ENCODE data around the gene NEAT1. TPM values are rescaled to one million over a fixed set of nuclear protein-coding genes. Genes with fewer than 3 reads are reported as not detected.

Gene NEAT1
- total RNA-seq, 1 experiment from 2014 or later, result 938 TPM

DNA sequence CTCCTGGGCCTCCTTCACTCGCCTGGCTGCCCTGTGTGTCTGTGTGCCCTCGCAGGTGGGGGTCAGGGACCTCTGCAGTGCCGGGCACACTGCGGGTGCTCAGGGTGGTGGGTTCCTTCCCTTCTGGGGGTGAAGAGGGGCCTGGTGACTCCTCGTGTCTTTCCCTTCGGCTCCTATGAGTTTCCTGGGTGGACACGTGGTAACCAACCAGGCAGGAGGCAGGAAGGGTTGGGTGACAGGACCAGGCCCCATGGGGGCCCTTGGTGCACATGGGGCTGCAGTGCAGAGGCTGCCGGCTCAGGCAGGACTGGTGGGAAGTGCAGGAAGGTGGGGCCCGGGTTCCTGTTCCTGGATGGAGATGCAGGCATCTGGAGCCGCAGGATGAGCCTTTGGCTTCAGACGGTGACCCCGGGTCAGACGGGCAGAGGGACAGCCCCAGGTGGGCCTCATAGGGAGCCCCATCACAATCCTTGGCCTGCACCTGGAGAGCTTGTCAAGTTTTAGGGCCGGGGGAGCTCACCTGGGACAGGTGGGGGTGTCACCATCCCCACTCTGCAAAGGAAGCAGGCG lies 26.6 kb upstream of the NEAT1 start:
- Histone ChIP-seq H3K9me2 (ENCODE audit: insufficient read depth) (no peaks in the 10 kb centered on the region), H3K27me3 (ENCODE audit: insufficient read depth, low read depth) (no peaks in the 10 kb centered on the region), H3K4me1 (replicated peaks; ENCODE audit: insufficient read depth) (no peaks in the 10 kb centered on the region), H4K20me1 (ENCODE audit: insufficient read depth) (no peaks in the 10 kb centered on the region), H3K27ac (no peak overlapping the region), H2AFZ (no peak overlapping the region), H3K9me3 (ENCODE audit: insufficient read depth, low read depth) (no peaks in the 10 kb centered on the region), H3F3A (ENCODE audit: insufficient read depth, low read depth) (no peaks in the 10 kb centered on the region), H3K79me2 (ENCODE audit: low read depth) (no peaks in the 10 kb centered on the region; the same call in 1 of the 2 replicates), H3K4me3 (no peak overlapping the region), H3K4me2 (no peak overlapping the region), H3K36me3 (ENCODE audit: low read depth) (no peaks in the 10 kb centered on the region)
- DNase-seq, result no peak
- CTCF ChIA-PET, result no interaction called here
- no peak for TF ChIP-seq CTCF (conservative IDR thresholded peaks at IDR 0.05)
- no peak for TF ChIP-seq EZH2 (IDR thresholded peaks at IDR 0.05; ENCODE audit: low read depth)
- intact Hi-C loops (cut with micrococcal nuclease; ENCODE audit: unreplicated experiment), result no loop called here
- POLR2A ChIA-PET (ENCODE audit: unreplicated experiment), result interaction anchor here (0.5 kb wide), 1 partner anchor 113 kb away, joined by 4 read pairs; no protein-coding TSS in a partner anchor
- no TSS peak for BruUV-seq (replicated peaks)

- DNase-seq, result no peak
- H3K4me1 ChIP-seq (replicated peaks; ENCODE audit: insufficient read depth), result no peaks in the 10 kb centered on the region
- no peak overlapping the region for H2AFZ ChIP-seq
- no peaks in the 10 kb centered on the region for H3K79me2 ChIP-seq (ENCODE audit: low read depth)
- H3K27me3 ChIP-seq (ENCODE audit: insufficient read depth, low read depth), result no peaks in the 10 kb centered on the region
- no TSS peak for BruUV-seq (replicated peaks)
- intact Hi-C loops (cut with micrococcal nuclease; ENCODE audit: unreplicated experiment), result no loop called here
- H3K4me3 ChIP-seq, result no peak overlapping the region
- POLR2A ChIA-PET (ENCODE audit: unreplicated experiment), result interaction anchor here (0.5 to 0.6 kb wide), 2 partner anchors 102 to 111 kb away, joined by 4 read pairs; partner anchors contain the start of gene MALAT1
- no peak overlapping the region for H3K4me2 ChIP-seq
- H3K36me3 ChIP-seq (ENCODE audit: low read depth), result no peaks in the 10 kb centered on the region
- no peaks in the 10 kb centered on the region for H3K9me3 ChIP-seq (ENCODE audit: insufficient read depth, low read depth)
- no peak overlapping the region for H3K27ac ChIP-seq
- no peak for TF ChIP-seq CTCF (conservative IDR thresholded peaks at IDR 0.05)
- TF ChIP-seq EZH2 (IDR thresholded peaks at IDR 0.05; ENCODE audit: low read depth), result no peak
- CTCF ChIA-PET, result no interaction called here
- H3K9me2 ChIP-seq (ENCODE audit: insufficient read depth), result no peaks in the 10 kb centered on the region
- peaks cover 5% of the 10 kb centered on the region; the same call in 1 of the 2 replicates for H3F3A ChIP-seq (ENCODE audit: insufficient read depth, low read depth)
- no peaks in the 10 kb centered on the region for H4K20me1 ChIP-seq (ENCODE audit: insufficient read depth)
Observed at GRCh38 chr11:65396769-65397745, 25.5 kb upstream of the NEAT1 start.

DNA sequence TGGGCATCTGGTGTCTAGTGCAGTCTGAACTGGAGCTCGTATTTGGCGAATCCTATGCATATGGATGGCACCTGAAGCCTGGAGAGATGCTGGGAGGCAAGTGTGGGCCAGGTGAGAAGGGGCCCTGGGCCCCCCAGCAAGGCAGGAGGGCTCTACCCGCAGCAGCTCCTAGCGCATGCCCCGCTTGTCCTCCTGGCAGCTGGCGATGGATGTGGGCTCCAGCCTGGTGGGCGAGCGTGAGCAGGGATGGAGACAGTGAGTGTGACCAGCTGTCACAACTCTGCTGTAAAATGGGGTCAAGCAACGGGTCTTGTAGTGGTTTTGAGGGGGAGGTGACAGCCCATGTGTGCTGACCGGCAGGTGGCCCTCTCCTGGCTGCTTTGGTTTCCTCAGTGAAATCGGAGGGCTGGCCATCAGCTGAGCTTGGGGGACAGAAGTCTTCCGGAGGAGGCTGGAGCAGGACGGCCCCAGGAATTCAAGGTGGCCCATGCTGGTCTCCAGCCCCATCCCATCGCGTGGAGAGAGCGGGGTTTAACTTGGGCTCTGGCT lies 24.2 kb upstream of the NEAT1 start:
- POLR2A ChIA-PET (ENCODE audit: unreplicated experiment), result interaction anchor here (0.6 to 0.7 kb wide), 2 partner anchors 122 to 252 kb away, joined by 3 to 4 read pairs; no protein-coding TSS in a partner anchor
- no peak overlapping the region for H3K4me2 ChIP-seq
- no peaks in the 10 kb centered on the region for H3K27me3 ChIP-seq (ENCODE audit: insufficient read depth, low read depth)

More for the DNA sequence above, 24.2 kb upstream of the NEAT1 start:
- intact Hi-C loops (cut with micrococcal nuclease; ENCODE audit: unreplicated experiment), result no loop called here
- Histone ChIP-seq H3K27ac (no peak overlapping the region), H3K9me3 (ENCODE audit: insufficient read depth, low read depth) (no peaks in the 10 kb centered on the region), H3K79me2 (ENCODE audit: low read depth) (no peaks in the 10 kb centered on the region), H3F3A (ENCODE audit: insufficient read depth, low read depth) (peaks cover 14% of the 10 kb centered on the region; the same call in 1 of the 2 replicates), H3K9me2 (ENCODE audit: insufficient read depth) (no peaks in the 10 kb centered on the region), H2AFZ (no peak overlapping the region), H4K20me1 (ENCODE audit: insufficient read depth) (no peaks in the 10 kb centered on the region), H3K36me3 (ENCODE audit: low read depth) (no peaks in the 10 kb centered on the region), H3K4me1 (replicated peaks; ENCODE audit: insufficient read depth) (no peaks in the 10 kb centered on the region), H3K4me3 (no peak overlapping the region)
- CTCF ChIA-PET, result no interaction called here
- DNase-seq, result no peak
- no TSS peak for BruUV-seq (replicated peaks)
- TF ChIP-seq CTCF (conservative IDR thresholded peaks at IDR 0.05) (no peak), EZH2 (IDR thresholded peaks at IDR 0.05; ENCODE audit: low read depth) (no peak)
